ENCODE measurements around the gene GABBR2.

Gene GABBR2

GRCh38 chr9:98365227-98365669 lies 343.5 kb downstream of the GABBR2 start:
- peak; percentile 53 to 95 for DNase-seq (ENCODE audit: low read depth in 2 of 2)
- H3K4me3 ChIP-seq (replicated peaks in 1 of 2; ENCODE audit: low read depth in 2 of 2, low read length in 2 of 2), result no peak overlapping the region
- TF ChIP-seq CTCF (IDR thresholded peaks at IDR 0.05; ENCODE audit: low read depth, low read length), result peak; percentile 74

- H3K4me3 ChIP-seq (replicated peaks in 1 of 2; ENCODE audit: low read depth in 2 of 2, low read length in 2 of 2), result no peak overlapping the region
- TF ChIP-seq CTCF (IDR thresholded peaks at IDR 0.05; ENCODE audit: low read depth, low read length), result no peak
- no peak for DNase-seq (ENCODE audit: low read depth in 2 of 2)
These were observed 344.6 kb downstream of the GABBR2 start for GRCh38 chr9:98364086-98364485.

- no peak for DNase-seq (ENCODE audit: low read depth in 2 of 2)
- no peak for TF ChIP-seq CTCF (IDR thresholded peaks at IDR 0.05; ENCODE audit: low read depth, low read length)
- no peak overlapping the region for H3K4me3 ChIP-seq (replicated peaks in 1 of 2; ENCODE audit: low read depth in 2 of 2, low read length in 2 of 2)
These were observed 345.1 kb downstream of the GABBR2 start for GRCh38 chr9:98363644-98364043.

GRCh38 chr9:98362624-98363252 lies 346.0 kb downstream of the GABBR2 start:
- no peak for DNase-seq (ENCODE audit: low read depth in 2 of 2)
- no peak for TF ChIP-seq CTCF (IDR thresholded peaks at IDR 0.05; ENCODE audit: low read depth, low read length)
- H3K4me3 ChIP-seq (replicated peaks in 1 of 2; ENCODE audit: low read depth in 2 of 2, low read length in 2 of 2), result no peak overlapping the region

- no peak for DNase-seq (ENCODE audit: low read depth in 2 of 2)
- TF ChIP-seq CTCF (IDR thresholded peaks at IDR 0.05; ENCODE audit: low read depth, low read length), result no peak
- H3K4me3 ChIP-seq (replicated peaks in 1 of 2; ENCODE audit: low read depth in 2 of 2, low read length in 2 of 2), result no peak overlapping the region
These were observed 347.1 kb downstream of the GABBR2 start for GRCh38 chr9:98361645-98362044.

- no peak for TF ChIP-seq CTCF (IDR thresholded peaks at IDR 0.05; ENCODE audit: low read depth, low read length)
- no peak for DNase-seq (ENCODE audit: low read depth in 2 of 2)
- H3K4me3 ChIP-seq (replicated peaks in 1 of 2; ENCODE audit: low read depth in 2 of 2, low read length in 2 of 2), result no peak overlapping the region
These were observed 348.5 kb downstream of the GABBR2 start for GRCh38 chr9:98360176-98360708.

- no peak for DNase-seq (ENCODE audit: low read depth in 2 of 2)
- TF ChIP-seq CTCF (IDR thresholded peaks at IDR 0.05; ENCODE audit: low read depth, low read length), result no peak
- no peak overlapping the region for H3K4me3 ChIP-seq (replicated peaks in 1 of 2; ENCODE audit: low read depth in 2 of 2, low read length in 2 of 2)
These were observed 349.2 kb downstream of the GABBR2 start for GRCh38 chr9:98359569-98359968.
